ENCODE data around the gene ZNRF2.
"Not testable (repeated sequence)": the region's sequence is repeated elsewhere in the genome, so short reads cannot be mapped to it uniquely, and the experiment has no call there.

ZNRF2 gene

GRCh38 chr7:30255064-30255769, 29.2 kb upstream of the ZNRF2 start:
- CTCF ChIA-PET, result interaction anchor here (0.5 kb wide), 1 partner anchor 122 kb away, joined by 3 read pairs; no protein-coding TSS in a partner anchor
- POLR2A ChIA-PET, result no interaction called here
- DNase-seq (ENCODE audit: extremely low spot score), result no peak
- no peak for TF ChIP-seq FOXM1 (IDR thresholded peaks at IDR 0.05; ENCODE audit: borderline replicate concordance)

GRCh38 chr7:30256349-30256858, 28.0 kb upstream of the ZNRF2 start:
- no peak for TF ChIP-seq CTBP1 (IDR thresholded peaks at IDR 0.05; ENCODE audit: borderline replicate concordance)
- TF ChIP-seq LEF1 (IDR thresholded peaks at IDR 0.05; ENCODE audit: borderline replicate concordance), result no peak
- no peak for TF ChIP-seq SUZ12 (IDR thresholded peaks at IDR 0.05)
- TF ChIP-seq L3MBTL2 (conservative IDR thresholded peaks at IDR 0.05), result no peak
- no peak for TF ChIP-seq ELF4 (IDR thresholded peaks at IDR 0.05)
- no peak for TF ChIP-seq NFRKB (IDR thresholded peaks at IDR 0.05)
- TF ChIP-seq SP1 (IDR thresholded peaks at IDR 0.05), result no peak
- no peak for TF ChIP-seq PKNOX1 (IDR thresholded peaks at IDR 0.05)
- TF ChIP-seq BHLHE40 (IDR thresholded peaks at IDR 0.05; ENCODE audit: borderline replicate concordance), result no peak
- TF ChIP-seq ARNT (IDR thresholded peaks at IDR 0.05), result no peak
- ChIA-PET POLR2A (no interaction called here), CTCF (no interaction called here)
- no peak for DNase-seq (ENCODE audit: extremely low spot score)

- no peak for TF ChIP-seq ARNT (IDR thresholded peaks at IDR 0.05)
- POLR2A ChIA-PET, result no interaction called here
- CTCF ChIA-PET, result no interaction called here
- no peak for DNase-seq (ENCODE audit: extremely low spot score)
These were observed 24.1 kb upstream of the ZNRF2 start for GRCh38 chr7:30260246-30260768.

GRCh38 chr7:30263090-30263710, 21.2 kb upstream of the ZNRF2 start:
- POLR2A ChIA-PET, result no interaction called here
- TF ChIP-seq BHLHE40 (IDR thresholded peaks at IDR 0.05; ENCODE audit: borderline replicate concordance), result no peak
- TF ChIP-seq TARDBP (IDR thresholded peaks at IDR 0.05), result no peak
- TF ChIP-seq ZNF384 (IDR thresholded peaks at IDR 0.05), result no peak
- no peak for TF ChIP-seq NFRKB (IDR thresholded peaks at IDR 0.05)
- TF ChIP-seq LEF1 (IDR thresholded peaks at IDR 0.05; ENCODE audit: borderline replicate concordance), result no peak
- TF ChIP-seq CTBP1 (IDR thresholded peaks at IDR 0.05; ENCODE audit: borderline replicate concordance), result no peak
- no peak for TF ChIP-seq FOXM1 (IDR thresholded peaks at IDR 0.05; ENCODE audit: borderline replicate concordance)
- TF ChIP-seq SP1 (IDR thresholded peaks at IDR 0.05), result no peak
- TF ChIP-seq FOXK2 (IDR thresholded peaks at IDR 0.05), result no peak
- TF ChIP-seq FOXA1 (IDR thresholded peaks at IDR 0.05), result no peak
- no peak for TF ChIP-seq PKNOX1 (IDR thresholded peaks at IDR 0.05)
- no peak for TF ChIP-seq ARNT (IDR thresholded peaks at IDR 0.05)
- no peak for TF ChIP-seq SUZ12 (IDR thresholded peaks at IDR 0.05)
- no peak for TF ChIP-seq HDGF (IDR thresholded peaks at IDR 0.05; ENCODE audit: borderline replicate concordance)
- CTCF ChIA-PET, result no interaction called here
- DNase-seq (ENCODE audit: extremely low spot score), result no peak

- ChIA-PET POLR2A (no interaction called here), CTCF (interaction anchor here (1.3 kb wide), 1 partner anchor 99 kb away, joined by 3 read pairs; no protein-coding TSS in a partner anchor)
- TF ChIP-seq FOXA1 (IDR thresholded peaks at IDR 0.05) (no peak), FOXK2 (IDR thresholded peaks at IDR 0.05) (no peak), TARDBP (IDR thresholded peaks at IDR 0.05) (no peak), ELF4 (IDR thresholded peaks at IDR 0.05) (no peak), SUZ12 (IDR thresholded peaks at IDR 0.05) (no peak), L3MBTL2 (conservative IDR thresholded peaks at IDR 0.05) (no peak), CTBP1 (IDR thresholded peaks at IDR 0.05; ENCODE audit: borderline replicate concordance) (no peak), SP1 (IDR thresholded peaks at IDR 0.05) (no peak), HDGF (IDR thresholded peaks at IDR 0.05; ENCODE audit: borderline replicate concordance) (no peak), ARNT (IDR thresholded peaks at IDR 0.05) (no peak), ZNF384 (IDR thresholded peaks at IDR 0.05) (no peak), FOXM1 (IDR thresholded peaks at IDR 0.05; ENCODE audit: borderline replicate concordance) (no peak), BHLHE40 (IDR thresholded peaks at IDR 0.05; ENCODE audit: borderline replicate concordance) (no peak), LEF1 (IDR thresholded peaks at IDR 0.05; ENCODE audit: borderline replicate concordance) (no peak), PKNOX1 (IDR thresholded peaks at IDR 0.05) (no peak), NFRKB (IDR thresholded peaks at IDR 0.05) (no peak)
- no peak for DNase-seq (ENCODE audit: extremely low spot score)
These were observed 20.3 kb upstream of the ZNRF2 start for GRCh38 chr7:30264052-30264451.

GRCh38 chr7:30265189-30265588, 19.2 kb upstream of the ZNRF2 start:
- CTCF ChIA-PET, result interaction anchor here (1.3 kb wide), 1 partner anchor 100 kb away, joined by 3 read pairs; no protein-coding TSS in a partner anchor
- DNase-seq (ENCODE audit: extremely low spot score); POLR2A ChIA-PET: not testable (repeated sequence)
